Superior temporal gyrus (tissue), 1 donor: ENCODE measurements around the gene CXCL3.

Source experiments
- DNase-seq: peaks from one replicate; pipeline ENCODE4 v3.0.0-alpha.2; 2016; ENCODE audit errors: extremely low spot score

Gene CXCL3

GRCh38 chr4:74055498-74055897 is 17.0 kb upstream of the CXCL3 start:
- DNase-seq: no peak

DNA sequence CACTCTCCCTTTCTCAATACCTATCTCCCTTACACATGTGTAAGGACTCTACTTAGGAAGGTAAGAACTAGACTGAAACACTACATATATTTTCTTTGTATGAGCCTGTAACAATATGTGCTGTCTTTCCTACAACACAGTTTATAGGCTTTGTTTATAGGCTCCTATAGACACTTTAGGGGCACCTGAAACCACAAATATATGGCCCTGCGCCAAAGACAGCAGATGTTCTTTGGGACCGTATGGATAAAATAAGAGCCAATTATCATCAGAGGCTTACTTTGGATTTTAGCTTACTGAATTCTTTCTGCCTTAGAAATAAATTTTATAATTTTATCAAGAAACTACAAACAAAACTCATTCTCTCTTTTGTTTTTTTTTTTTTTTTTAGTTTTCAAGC is 16.6 kb upstream of the CXCL3 start:
- DNase-seq: no peak

GRCh38 chr4:74054483-74055047 is 16.1 kb upstream of the CXCL3 start:
- no peak for DNase-seq

GRCh38 chr4:74047152-74047551 is 8.7 kb upstream of the CXCL3 start:
- no peak for DNase-seq

GRCh38 chr4:74045772-74046171 is 7.3 kb upstream of the CXCL3 start:
- DNase-seq: no peak

GRCh38 chr4:74045247-74045646 is 6.8 kb upstream of the CXCL3 start:
- no peak for DNase-seq

DNA sequence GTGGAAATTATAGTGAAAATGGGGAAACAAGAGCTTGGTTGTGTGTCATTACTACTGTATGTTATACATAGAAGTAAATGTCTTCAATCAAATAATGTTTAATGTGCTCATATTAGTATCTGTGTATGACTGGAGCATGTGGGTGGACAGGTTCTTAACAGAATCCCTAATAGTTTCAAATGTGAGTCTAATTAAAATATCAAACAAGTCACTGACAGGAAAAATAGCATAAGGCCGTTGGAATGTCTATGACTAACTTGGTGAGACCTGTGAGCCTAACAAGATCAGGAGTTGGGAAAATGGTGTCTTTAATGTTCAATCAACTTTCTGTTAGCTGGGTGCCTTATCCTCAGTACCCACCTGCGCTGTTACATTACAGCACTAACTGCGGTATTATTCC is 6.2 kb upstream of the CXCL3 start:
- DNase-seq: no peak

GRCh38 chr4:74042681-74043080 is 4.2 kb upstream of the CXCL3 start:
- no peak for DNase-seq

DNA sequence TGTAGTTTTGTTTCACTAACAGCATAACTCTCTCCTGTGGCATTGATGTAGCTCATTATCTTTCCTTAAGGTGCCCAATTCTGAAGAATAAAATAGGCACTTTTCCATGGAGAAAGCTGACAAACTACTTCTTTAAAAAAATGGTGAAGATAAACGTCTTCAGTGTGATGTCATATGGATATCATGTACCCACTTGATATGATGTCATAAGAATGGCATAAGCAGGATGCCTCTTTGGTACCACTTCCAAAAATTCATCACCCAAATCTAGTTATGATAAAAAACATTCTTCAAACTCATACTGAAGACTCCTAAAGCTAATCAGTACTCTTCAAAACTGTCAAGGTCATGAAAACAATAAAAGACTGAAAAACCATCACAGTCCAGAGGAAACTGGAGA is 2.9 kb upstream of the CXCL3 start:
- no peak for DNase-seq

DNA sequence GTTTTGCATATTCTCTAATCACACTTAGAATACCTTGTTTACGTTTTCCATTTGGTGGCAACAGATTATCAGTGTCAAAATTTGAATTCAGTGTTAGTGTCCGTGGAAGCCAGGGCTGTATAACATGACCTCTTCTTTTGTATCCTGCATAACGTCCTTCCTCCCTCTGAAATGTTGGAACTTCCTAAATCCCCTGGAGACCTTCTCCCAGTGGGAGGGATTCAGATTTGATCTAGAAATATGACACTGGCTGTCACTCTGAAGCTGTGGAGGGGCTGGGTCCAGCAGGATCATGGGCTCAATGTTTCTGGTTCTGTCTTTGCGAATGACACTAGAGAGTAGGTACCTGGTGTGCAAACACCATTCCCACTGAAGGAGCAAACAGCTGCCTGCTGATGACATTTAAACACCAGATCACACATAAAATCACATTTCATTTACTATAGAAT is 850 bp upstream of the CXCL3 start:
- no peak for DNase-seq

- DNase-seq: no peak
Observed at GRCh38 chr4:74038086-74038424, 434 bp downstream of the CXCL3 start.

DNA sequence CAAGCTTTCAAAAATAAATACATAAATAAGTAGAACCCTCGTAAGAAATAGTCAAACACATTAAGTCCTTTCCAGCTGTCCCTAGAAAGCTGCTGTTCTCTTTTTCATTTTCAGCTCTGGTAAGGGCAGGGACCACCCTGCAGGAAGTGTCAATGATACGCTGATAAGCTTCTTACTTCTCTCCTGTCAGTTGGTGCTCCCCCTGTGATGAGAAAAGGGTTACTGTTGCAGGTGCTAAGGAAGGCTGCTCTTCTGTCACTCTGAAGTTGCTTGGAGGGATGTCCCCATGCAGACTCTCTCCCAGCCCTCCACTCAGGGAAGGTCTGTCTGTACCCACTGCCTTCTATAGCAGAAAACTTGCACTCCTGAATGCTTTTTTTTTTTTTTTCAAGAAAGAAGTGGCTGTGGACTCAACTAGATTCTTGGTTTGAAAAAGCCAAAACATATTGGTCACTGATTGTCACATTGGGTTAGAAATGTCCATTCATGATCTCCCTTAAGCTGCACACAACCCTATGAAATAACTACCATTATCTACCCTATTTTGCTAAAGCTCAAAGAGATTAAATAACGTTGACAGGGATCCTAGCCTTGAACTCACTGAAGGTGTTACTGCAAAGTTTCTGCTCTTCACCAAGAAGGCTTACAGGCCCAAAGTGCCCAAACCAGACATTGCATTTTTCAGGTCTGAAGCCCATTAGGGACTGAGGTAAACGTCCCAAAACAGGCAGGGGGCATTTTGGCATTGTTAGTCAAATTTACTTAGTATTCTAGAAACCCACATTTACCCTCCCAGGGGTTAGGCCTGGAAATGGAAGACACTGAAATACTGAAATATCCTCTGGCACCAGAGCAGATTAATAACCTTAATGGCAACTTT is 1.2 kb downstream of the CXCL3 start:
- DNase-seq: no peak

- no peak for DNase-seq
Observed at GRCh38 chr4:74033739-74034138, 4.8 kb downstream of the CXCL3 start.

- no peak for DNase-seq
Observed at GRCh38 chr4:74032064-74032463, 6.4 kb downstream of the CXCL3 start.

- no peak for DNase-seq
Observed at GRCh38 chr4:74031576-74031975, 6.9 kb downstream of the CXCL3 start.

DNA sequence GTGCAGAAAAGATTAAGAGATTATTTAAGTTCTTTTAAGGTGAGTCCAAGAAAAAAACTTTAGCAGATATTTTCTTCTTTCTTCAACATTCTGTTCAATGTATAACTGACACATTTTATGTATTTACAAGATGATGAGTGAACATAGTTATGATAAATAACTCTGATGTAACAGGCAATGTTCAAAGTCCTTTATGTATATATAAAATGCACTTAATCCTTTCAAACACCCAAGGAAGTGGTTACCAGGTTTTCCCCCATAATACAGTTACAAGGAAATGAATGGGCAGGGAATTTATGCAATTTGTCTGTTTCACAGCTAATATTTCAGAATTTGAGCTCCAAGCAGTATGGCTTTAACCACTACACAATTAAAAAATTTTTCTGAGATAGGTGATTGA is 8.2 kb downstream of the CXCL3 start:
- no peak for DNase-seq

GRCh38 chr4:74028504-74028903 is 10.0 kb downstream of the CXCL3 start:
- no peak for DNase-seq

- no peak for DNase-seq
Observed at GRCh38 chr4:74023709-74024108, 14.8 kb downstream of the CXCL3 start.

DNA sequence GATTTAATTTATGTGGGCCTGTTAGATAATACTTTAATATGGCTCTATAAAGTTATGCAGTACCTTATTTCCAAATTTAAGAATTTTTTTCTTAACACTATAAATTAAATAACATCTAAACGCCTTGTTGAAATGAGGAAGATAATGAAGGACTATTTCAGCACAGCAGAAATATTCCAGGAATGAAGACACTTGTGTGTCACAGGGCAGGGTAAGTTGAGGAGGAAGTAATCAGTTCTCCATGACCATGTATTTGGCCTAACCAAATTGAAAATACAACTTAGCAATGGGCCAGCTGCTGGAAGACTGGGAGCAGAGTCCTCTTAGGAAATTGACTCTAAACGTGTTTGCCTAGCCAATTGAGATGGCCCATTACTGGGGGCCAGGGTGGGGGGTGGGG is 16.9 kb downstream of the CXCL3 start:
- no peak for DNase-seq

- no peak for DNase-seq
Observed at GRCh38 chr4:74018771-74019170, 19.7 kb downstream of the CXCL3 start.

DNA sequence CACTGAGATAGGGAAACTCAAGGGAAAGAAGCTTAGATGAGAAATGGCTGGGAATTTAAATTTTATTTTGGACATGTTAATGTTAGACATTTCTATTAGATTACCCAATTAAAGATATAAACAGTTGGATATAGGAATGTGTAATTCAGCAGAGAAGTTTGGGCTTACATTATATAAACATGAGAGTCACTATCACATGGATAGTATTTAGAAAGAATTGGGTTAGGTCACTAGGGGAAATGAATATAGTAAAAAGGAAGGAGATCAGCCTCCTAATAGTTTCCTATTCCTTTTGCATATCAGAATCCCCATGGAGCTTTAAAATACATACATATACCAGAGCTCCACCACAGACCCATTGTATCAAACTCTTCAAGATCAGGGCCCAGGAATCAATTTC is 20.4 kb downstream of the CXCL3 start:
- no peak for DNase-seq

DNA sequence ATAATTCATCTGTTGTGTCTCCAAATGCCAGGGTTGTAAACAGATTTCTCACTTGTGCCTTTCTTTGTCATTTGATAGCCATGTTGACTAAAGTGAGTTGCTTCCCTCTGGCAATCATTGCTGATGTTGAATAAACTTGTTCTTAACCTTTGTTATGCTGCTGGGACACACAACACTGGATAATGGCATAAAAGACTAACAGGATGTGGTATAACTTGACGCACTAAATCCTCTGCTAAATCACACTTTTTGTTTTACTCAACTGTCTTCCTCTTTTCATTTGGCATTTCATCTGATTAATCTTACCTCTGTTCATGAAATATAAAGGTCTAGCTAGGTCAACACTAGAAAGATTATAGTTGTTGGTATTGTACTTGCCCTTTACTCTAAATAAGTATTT is 22.4 kb downstream of the CXCL3 start:
- DNase-seq: no peak

- DNase-seq: no peak
Observed at GRCh38 chr4:74015126-74015780, 23.2 kb downstream of the CXCL3 start.
